ENCODE results near the gene SLC7A10. TPM values are rescaled to one million over a fixed set of nuclear protein-coding genes. Genes with fewer than 3 reads are reported as not detected.

The SLC7A10 gene
- total RNA-seq, 3 donors from 2014 or later = 6.9 to 8.8 TPM; not detected in 1

GRCh38 chr19:33236696-33237390 lies 11.2 kb upstream of the SLC7A10 start:
- peaks cover 0 to 2% of the 10 kb centered on the region in 2 donors for H3K27me3 ChIP-seq
- intact Hi-C loops (cut with DNase I; ENCODE audit: low total_unique reads) = no loop called here

GRCh38 chr19:33235996-33236350 lies 10.3 kb upstream of the SLC7A10 start:
- TF ChIP-seq CTCF (IDR thresholded peaks at IDR 0.05) (no peak), POLR2A (IDR thresholded peaks at IDR 0.05) (no peak), POLR2AphosphoS5 (IDR thresholded peaks at IDR 0.05) (no peak)
- DNase-seq (ENCODE audit: low spot score in 2 of 2) = no peak
- H3K36me3 ChIP-seq = no peaks in the 10 kb centered on the region
- peaks cover 0 to 2% of the 10 kb centered on the region in 2 donors for H3K27me3 ChIP-seq
- H3K27ac ChIP-seq = no peak overlapping the region
- intact Hi-C loops (cut with DNase I; ENCODE audit: low total_unique reads) = no loop called here
- H3K9me3 ChIP-seq = no peaks in the 10 kb centered on the region
- H3K4me1 ChIP-seq = no peaks in the 10 kb centered on the region
- H3K4me3 ChIP-seq = no peak overlapping the region

More at GRCh38 chr19:33236696-33237390, 11.2 kb upstream of the SLC7A10 start:
- TF ChIP-seq CTCF (IDR thresholded peaks at IDR 0.05) (no peak), POLR2AphosphoS5 (IDR thresholded peaks at IDR 0.05) (no peak), POLR2A (IDR thresholded peaks at IDR 0.05) (no peak)
- Histone ChIP-seq H3K36me3 (no peaks in the 10 kb centered on the region), H3K4me1 (no peaks in the 10 kb centered on the region), H3K27ac (no peak overlapping the region), H3K9me3 (no peaks in the 10 kb centered on the region), H3K4me3 (no peak overlapping the region)
- DNase-seq (ENCODE audit: low spot score in 2 of 2) = no peak

GRCh38 chr19:33235269-33235995 lies 9.8 kb upstream of the SLC7A10 start:
- H3K4me1 ChIP-seq = no peaks in the 10 kb centered on the region
- no peak overlapping the region for H3K27ac ChIP-seq
- no peaks in the 10 kb centered on the region for H3K9me3 ChIP-seq
- intact Hi-C loops (cut with DNase I; ENCODE audit: low total_unique reads) = no loop called here
- H3K4me3 ChIP-seq = no peak overlapping the region
- no peaks in the 10 kb centered on the region for H3K36me3 ChIP-seq
- DNase-seq (ENCODE audit: low spot score in 2 of 2) = peak; percentile 61 to 84
- peaks cover 0 to 2% of the 10 kb centered on the region in 2 donors for H3K27me3 ChIP-seq
- TF ChIP-seq CTCF (IDR thresholded peaks at IDR 0.05) = peak; percentile 80 to 87 (median 82)
- TF ChIP-seq POLR2A (IDR thresholded peaks at IDR 0.05) = no peak
- TF ChIP-seq POLR2AphosphoS5 (IDR thresholded peaks at IDR 0.05) = no peak

GRCh38 chr19:33234736-33235135 lies 9.1 kb upstream of the SLC7A10 start:
- no peak overlapping the region for H3K4me3 ChIP-seq
- H3K36me3 ChIP-seq = no peaks in the 10 kb centered on the region
- no peak for TF ChIP-seq CTCF (IDR thresholded peaks at IDR 0.05)
- no peak for TF ChIP-seq POLR2AphosphoS5 (IDR thresholded peaks at IDR 0.05)
- no peak for TF ChIP-seq POLR2A (IDR thresholded peaks at IDR 0.05)
- H3K9me3 ChIP-seq = no peaks in the 10 kb centered on the region
- peaks cover 0 to 2% of the 10 kb centered on the region in 2 donors for H3K27me3 ChIP-seq
- no peak for DNase-seq (ENCODE audit: low spot score in 2 of 2)
- no peak overlapping the region for H3K27ac ChIP-seq
- intact Hi-C loops (cut with DNase I; ENCODE audit: low total_unique reads) = no loop called here
- no peaks in the 10 kb centered on the region for H3K4me1 ChIP-seq

- no peak overlapping the region for H3K4me3 ChIP-seq
- no peaks in the 10 kb centered on the region for H3K36me3 ChIP-seq
- no peak overlapping the region for H3K27ac ChIP-seq
- peaks cover under 1 to 4% of the 10 kb centered on the region in 2 donors for H3K9me3 ChIP-seq
- TF ChIP-seq POLR2A (IDR thresholded peaks at IDR 0.05) (no peak), CTCF (IDR thresholded peaks at IDR 0.05) (no peak), POLR2AphosphoS5 (IDR thresholded peaks at IDR 0.05) (no peak)
- DNase-seq (ENCODE audit: low spot score in 2 of 2) = no peak
- no peaks in the 10 kb centered on the region for H3K4me1 ChIP-seq
- peaks cover 0 to 2% of the 10 kb centered on the region in 2 donors for H3K27me3 ChIP-seq
- intact Hi-C loops (cut with DNase I; ENCODE audit: low total_unique reads) = no loop called here
Observed at GRCh38 chr19:33234092-33234491, 8.4 kb upstream of the SLC7A10 start.

Data from breast epithelium (tissue), 4 donors.